ENCODE results near the gene CAMK4.

DNA sequence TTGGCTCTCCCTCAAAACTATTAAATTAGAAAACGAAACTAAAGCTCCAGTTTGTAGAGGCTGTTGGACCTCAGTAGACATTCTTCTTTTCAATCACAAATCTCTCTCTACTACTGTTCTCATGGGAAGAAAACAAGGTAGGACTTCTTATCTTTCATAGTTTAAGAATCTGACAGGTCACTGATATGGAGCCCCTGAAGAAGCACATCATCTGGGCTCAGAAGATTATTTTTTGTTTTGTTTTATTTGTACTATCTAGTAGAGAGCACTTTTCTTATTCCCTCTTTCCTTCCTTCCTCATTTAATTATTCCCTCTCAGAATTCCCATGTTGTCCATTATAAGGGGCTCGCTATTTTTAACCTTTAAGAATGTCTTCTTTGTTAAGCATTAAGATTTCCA lies 261.9 kb downstream of the CAMK4 start:
- TF ChIP-seq, protein P1, sequence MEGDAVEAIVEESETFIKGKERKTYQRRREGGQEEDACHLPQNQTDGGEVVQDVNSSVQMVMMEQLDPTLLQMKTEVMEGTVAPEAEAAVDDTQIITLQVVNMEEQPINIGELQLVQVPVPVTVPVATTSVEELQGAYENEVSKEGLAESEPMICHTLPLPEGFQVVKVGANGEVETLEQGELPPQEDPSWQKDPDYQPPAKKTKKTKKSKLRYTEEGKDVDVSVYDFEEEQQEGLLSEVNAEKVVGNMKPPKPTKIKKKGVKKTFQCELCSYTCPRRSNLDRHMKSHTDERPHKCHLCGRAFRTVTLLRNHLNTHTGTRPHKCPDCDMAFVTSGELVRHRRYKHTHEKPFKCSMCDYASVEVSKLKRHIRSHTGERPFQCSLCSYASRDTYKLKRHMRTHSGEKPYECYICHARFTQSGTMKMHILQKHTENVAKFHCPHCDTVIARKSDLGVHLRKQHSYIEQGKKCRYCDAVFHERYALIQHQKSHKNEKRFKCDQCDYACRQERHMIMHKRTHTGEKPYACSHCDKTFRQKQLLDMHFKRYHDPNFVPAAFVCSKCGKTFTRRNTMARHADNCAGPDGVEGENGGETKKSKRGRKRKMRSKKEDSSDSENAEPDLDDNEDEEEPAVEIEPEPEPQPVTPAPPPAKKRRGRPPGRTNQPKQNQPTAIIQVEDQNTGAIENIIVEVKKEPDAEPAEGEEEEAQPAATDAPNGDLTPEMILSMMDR (IDR thresholded peaks at IDR 0.05) = no peak
- TF ChIP-seq POLR2A (IDR thresholded peaks at IDR 0.05) = no peak

All from uterus (tissue), 2 donors.